AG09319 (cell line): ENCODE measurements around the gene IFNL1.

Experiments used
- DNase-seq: peaks from one replicate; pipeline ENCODE4 v3.0.0-alpha.2; 2010; ENCODE audit warnings: low read depth; ENCODE audit errors: extremely low read depth
- CTCF ChIP-seq: IDR thresholded peaks from 2 replicates; pipeline ENCODE4 v1.5.1; 2011; ENCODE audit warnings: low read depth, mild to moderate bottlenecking, inconsistent platforms, low read length, moderate library complexity

Gene IFNL1

GRCh38 chr19:39277598-39277997 is 18.6 kb upstream of the IFNL1 start:
- TF ChIP-seq CTCF, result no peak
- no peak for DNase-seq

GRCh38 chr19:39282021-39282420 is 14.2 kb upstream of the IFNL1 start:
- no peak for TF ChIP-seq CTCF
- no peak for DNase-seq

- DNase-seq, result no peak
- TF ChIP-seq CTCF, result no peak
These were observed 12.2 kb upstream of the IFNL1 start for GRCh38 chr19:39284032-39284431.

GRCh38 chr19:39293394-39293793 is 2.8 kb upstream of the IFNL1 start:
- no peak for TF ChIP-seq CTCF

GRCh38 chr19:39296906-39297305 is 699 bp downstream of the IFNL1 start:
- DNase-seq, result no peak
- no peak for TF ChIP-seq CTCF

More at GRCh38 chr19:39293394-39293793, 2.8 kb upstream of the IFNL1 start:
- DNase-seq, result no peak

- no peak for DNase-seq
- no peak for TF ChIP-seq CTCF
These were observed 1.9 kb downstream of the IFNL1 start for GRCh38 chr19:39297931-39298634.

GRCh38 chr19:39299404-39299803 is 3.2 kb downstream of the IFNL1 start:
- DNase-seq, result no peak
- no peak for TF ChIP-seq CTCF
